PC-3 (cell line): ENCODE results near the gene MTCL1.

Experiments
- CTCF ChIP-seq: fragments of 300-600 bp; sonication (generic); conservative IDR thresholded peaks from 2 replicates; pipeline ENCODE4 v1.5.1; 2017; ENCODE audit warnings: antibody characterized with exemption, low read depth, mild to moderate bottlenecking, low read length
- EZH2 ChIP-seq: fragments of 300-600 bp; sonication (generic); IDR thresholded peaks from one replicate; pipeline ENCODE4 v1.6.1; 2017; ENCODE audit warnings: antibody characterized with exemption, mild to moderate bottlenecking, low read length; ENCODE audit not compliant: unreplicated experiment
- EZH2phosphoT487 ChIP-seq: fragments of 300-600 bp; sonication (generic); IDR thresholded peaks from 2 replicates; pipeline ENCODE4 v1.6.1; 2018; ENCODE audit warnings: mild to moderate bottlenecking, antibody characterized with exemption, low read length, borderline replicate concordance

GRCh38 chr18:8831112-8831511 is 125.8 kb downstream of the MTCL1 start:
- TF ChIP-seq EZH2 (no peak), CTCF (no peak), EZH2phosphoT487 (no peak)
